Activated CD8-positive, alpha-beta memory T cell treated with anti-CD3 and anti-CD28 coated beads, Interleukin-2, amount 50 U/mL, for 48 hours (primary cell): ENCODE data around the gene PAQR9.

ENCODE experiments used
- DNase-seq: peaks from one replicate; pipeline ENCODE4 v3.0.0-alpha.2; 2020

Gene PAQR9

DNA sequence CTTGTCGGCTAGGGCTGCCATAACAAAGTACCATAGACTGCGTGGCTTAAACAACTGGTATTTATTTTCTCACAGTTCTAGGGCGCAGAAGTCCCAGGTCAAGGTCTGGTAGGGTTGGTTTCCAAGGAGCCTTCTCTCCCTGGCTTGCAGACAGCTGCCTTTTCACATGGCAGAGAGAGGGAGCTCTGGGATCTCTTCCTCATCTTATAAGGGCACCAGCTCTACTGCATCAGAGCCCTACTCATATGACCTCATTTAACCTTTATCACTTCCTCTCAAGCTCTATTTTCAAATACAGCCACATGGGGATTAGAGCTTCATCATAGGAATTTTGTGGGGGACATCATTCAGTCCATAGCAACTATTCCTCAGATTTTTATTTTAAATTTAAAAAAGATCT is 17.6 kb upstream of the PAQR9 start:
- no peak for DNase-seq

DNA sequence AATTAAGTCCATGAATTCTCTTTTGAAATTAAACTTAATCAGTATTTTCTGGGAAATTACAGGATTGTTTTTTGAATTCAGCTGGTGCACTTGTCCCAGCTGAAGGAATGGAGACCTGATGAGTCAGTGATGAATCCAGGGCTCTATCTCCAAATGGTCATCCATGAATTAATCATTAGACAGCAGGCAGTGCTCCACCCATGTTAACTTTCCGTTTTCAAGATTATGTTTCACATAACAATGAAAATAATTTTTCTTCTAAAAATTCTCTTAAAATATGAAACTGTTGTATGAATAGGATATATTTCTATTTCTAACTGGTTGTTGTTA is 13.9 kb upstream of the PAQR9 start:
- no peak for DNase-seq

DNA sequence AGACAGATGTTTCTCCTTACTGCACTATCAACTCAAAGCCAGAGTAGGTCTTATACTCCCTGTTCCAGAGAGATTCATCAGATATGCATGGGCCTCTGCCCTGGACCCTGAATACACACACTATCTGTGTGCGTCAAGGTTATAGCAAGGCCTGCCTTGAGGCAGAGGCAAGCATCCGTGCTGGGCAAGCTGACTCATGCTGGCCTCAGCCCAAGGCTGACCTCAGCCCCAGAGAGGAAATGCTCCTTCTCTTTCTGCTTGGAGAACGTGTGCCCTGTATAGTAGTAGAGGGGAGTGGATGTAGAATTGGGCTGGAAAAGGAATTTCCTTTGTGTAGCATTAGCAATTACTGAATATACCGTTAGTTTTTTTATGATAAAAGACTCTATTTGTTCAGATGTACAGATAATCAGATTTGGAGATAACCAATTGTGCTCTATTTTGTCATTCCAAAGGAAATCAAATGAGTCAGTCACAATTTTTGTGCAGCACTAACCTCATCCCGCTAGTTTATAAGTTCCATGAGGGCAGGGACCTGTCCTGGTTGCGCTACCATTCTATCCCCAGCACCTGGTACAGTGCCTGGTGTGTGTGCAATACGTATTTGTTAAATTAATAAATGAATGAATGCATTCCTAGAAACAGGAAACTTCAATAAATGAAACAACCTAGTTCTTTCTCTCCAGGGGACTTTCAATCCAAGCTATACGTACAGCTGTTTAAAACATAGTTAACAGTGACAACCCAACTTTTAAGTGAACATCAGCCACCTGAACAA is 13.3 kb upstream of the PAQR9 start:
- DNase-seq, result no peak

GRCh38 chr3:142975316-142975995 is 12.0 kb upstream of the PAQR9 start:
- no peak for DNase-seq

DNA sequence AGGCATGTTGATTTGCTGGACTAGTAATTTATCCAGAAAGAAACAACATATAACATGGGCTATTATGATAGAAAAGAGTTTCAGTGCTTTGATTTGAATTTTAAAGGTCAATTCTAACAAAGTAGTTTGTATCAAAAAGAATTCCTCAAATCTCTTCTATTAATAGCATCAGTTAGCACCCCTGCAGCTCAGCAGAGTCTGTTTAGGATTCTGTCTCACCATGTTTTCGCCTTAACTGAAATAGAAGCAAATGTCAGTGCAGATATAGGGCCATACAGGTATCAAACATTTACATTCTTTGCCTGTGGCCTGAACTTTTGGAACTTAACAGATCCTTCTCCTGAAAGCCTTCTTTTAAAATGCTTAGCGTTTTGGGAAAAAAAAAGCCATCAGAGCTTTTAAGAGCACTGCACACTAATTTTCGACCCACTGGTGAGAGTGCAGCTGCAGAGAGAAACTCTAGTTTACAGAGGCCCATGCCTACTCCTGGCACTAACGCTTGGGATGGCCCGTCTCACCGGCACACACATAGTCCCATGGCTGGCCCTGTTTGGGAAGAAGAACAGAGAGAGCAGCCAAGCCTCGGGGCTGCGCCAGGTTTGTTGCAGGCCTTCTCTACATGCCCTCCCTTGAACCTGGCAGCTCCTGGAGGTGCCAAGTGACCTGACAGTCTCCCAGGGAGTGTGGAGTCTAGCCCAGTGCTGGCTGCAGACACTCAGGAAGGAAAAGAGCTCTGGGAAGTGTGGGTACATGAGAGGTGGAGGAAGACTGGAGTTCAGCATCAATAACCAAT is 9.9 kb upstream of the PAQR9 start:
- no peak for DNase-seq

- DNase-seq, result no peak
These were observed 8.7 kb upstream of the PAQR9 start for GRCh38 chr3:142972092-142972753.

GRCh38 chr3:142971431-142971830 is 8.0 kb upstream of the PAQR9 start:
- DNase-seq, result no peak

- DNase-seq, result no peak
These were observed 5.0 kb upstream of the PAQR9 start for GRCh38 chr3:142968319-142969025.

DNA sequence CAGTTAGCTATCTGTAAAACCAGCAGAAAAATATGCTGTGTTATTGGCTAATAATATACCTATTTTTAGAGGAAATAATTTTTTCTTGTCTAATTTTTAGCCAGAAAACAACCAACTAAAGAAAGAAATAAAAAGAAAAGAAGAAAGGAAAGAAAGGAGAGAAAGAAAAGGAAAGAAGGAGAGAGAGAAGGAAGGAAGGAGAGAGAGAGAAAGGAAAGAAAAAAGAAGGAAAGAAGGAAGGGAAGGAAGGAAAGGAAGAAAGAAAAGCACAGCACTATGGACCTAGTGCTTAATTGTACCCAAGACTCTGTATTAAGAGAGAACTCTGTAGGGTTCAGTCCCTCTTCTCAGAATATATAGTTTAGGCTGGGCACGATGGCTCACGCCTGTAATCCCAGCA is 3.3 kb upstream of the PAQR9 start:
- no peak for DNase-seq

GRCh38 chr3:142965581-142965980 is 2.1 kb upstream of the PAQR9 start:
- DNase-seq, result no peak

- DNase-seq, result no peak
These were observed 299 bp downstream of the PAQR9 start for GRCh38 chr3:142963234-142963515.

- DNase-seq, result no peak
These were observed 797 bp downstream of the PAQR9 start for GRCh38 chr3:142962520-142963233.

- DNase-seq, result no peak
These were observed 1.3 kb downstream of the PAQR9 start for GRCh38 chr3:142962175-142962519.

DNA sequence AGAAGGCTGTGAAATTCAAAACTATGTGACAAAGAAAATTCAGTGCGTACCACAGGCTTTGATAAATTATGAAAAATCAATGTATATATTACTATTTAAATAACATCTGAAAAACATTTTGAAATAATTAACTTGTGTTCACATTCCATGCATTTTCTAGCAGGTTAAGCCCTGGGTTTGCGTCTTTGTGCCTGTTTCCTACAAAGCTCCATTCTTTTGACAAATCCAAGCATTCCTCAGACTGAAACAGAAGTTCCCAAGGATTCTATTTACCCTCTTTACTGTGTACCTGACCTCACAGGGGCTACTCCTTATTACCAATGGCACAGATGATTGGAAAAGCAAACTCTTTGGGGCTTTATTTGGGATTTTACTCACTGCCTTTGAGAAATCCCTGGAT is 1.9 kb downstream of the PAQR9 start:
- DNase-seq, result no peak

- no peak for DNase-seq
These were observed 3.1 kb downstream of the PAQR9 start for GRCh38 chr3:142960322-142960850.

DNA sequence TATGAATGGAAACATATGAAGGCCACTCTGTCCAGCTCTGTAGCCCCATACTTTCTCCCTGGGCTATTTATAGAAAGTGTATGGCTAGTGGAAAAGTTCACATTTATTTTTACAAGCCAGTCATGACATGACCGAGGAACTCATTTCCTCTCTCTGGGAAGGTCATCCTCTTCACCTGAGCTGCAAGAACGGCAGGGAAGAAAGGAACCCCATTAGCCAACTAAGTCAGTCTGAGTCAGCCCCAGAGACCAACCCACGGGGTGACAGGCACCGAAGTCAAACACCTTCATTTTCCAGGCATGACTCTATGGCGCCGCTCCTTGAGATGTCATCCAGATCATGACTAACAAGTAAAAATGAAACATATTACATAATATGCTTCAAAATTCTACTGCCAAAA is 4.8 kb downstream of the PAQR9 start:
- DNase-seq, result no peak

- no peak for DNase-seq
These were observed 10.0 kb downstream of the PAQR9 start for GRCh38 chr3:142953443-142953842.

- DNase-seq, result no peak
These were observed 10.9 kb downstream of the PAQR9 start for GRCh38 chr3:142952272-142953193.

DNA sequence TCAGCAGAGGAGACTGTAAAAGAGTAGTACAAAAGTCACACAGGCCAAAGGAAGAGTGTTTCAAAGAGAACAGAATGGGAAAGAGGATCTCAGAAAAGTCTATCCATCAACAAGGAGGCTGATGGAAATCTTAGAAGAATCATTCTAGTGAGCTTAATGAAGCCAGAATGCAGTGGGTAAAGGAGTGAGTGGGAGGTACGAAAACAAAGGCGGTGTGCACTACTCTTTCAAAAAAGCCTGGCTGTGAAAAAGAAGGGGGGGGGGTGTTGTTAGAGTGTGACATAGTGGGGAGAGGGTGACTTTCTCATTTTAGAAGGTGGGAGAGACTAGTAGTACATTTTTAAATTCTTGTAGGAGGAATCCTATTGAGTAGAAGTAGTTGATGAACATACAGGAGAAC is 11.7 kb downstream of the PAQR9 start:
- no peak for DNase-seq

GRCh38 chr3:142950972-142951371 is 12.5 kb downstream of the PAQR9 start:
- DNase-seq, result no peak
